Limb (tissue), 2 donors: Measurements from ENCODE around the gene ARHGAP28.

Experiments used
- DNase-seq, 2 donors: peaks; one replicate each; pipeline ENCODE4 v3.0.0-alpha.2; 2016; ENCODE audit errors: extremely low spot score in 2 of 2

ARHGAP28 gene, protein sequence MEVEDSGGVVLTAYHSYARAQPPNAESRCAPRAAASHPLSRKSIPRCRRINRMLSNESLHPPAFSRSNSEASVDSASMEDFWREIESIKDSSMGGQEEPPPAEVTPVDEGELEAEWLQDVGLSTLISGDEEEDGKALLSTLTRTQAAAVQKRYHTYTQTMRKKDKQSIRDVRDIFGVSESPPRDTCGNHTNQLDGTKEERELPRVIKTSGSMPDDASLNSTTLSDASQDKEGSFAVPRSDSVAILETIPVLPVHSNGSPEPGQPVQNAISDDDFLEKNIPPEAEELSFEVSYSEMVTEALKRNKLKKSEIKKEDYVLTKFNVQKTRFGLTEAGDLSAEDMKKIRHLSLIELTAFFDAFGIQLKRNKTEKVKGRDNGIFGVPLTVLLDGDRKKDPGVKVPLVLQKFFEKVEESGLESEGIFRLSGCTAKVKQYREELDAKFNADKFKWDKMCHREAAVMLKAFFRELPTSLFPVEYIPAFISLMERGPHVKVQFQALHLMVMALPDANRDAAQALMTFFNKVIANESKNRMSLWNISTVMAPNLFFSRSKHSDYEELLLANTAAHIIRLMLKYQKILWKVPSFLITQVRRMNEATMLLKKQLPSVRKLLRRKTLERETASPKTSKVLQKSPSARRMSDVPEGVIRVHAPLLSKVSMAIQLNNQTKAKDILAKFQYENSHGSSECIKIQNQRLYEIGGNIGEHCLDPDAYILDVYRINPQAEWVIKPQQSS

DNA sequence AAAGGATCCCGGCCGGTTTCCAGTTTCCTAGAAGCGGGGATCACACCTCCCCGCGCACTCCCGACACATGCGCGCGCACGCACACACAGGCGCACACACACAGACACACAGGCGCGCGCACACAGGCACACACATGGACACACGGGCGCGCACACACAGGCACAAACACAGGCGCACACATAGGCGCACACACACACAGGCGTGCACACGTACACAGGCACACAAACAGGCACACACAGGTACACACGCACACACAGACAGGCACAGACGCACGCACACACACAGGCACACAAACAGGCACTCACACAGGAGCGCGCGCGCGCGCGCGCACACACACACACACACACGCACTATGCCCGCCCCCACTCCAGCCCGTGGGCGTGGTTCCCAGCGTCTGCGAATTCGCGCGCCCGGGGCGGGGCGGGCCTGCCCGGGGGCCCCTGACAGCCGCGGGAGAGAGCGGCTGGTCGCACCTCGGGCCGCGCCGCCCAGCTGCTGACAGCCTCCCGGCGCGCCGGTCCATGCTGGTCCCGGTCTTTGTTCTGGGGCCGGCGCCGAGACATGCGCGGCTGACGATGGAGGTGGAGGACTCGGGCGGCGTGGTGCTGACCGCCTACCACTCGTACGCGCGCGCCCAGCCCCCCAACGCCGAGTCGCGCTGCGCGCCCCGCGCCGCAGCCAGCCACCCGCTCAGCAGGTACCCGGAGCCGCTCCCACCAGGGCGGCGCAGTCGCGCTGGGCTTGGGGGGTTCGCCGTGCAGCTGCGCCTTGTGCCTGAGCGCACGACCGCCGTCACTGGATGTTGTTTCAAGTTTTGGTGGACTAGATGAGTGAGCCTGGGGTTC lies at the start of gene ARHGAP28:
ARHGAP28 (plus strand) TSS at position 470 of the 845 bp plus-strand sequence; CDS start at position 576, 106 bp downstream.
- DNase-seq = peak; percentile 95 to 97

DNA sequence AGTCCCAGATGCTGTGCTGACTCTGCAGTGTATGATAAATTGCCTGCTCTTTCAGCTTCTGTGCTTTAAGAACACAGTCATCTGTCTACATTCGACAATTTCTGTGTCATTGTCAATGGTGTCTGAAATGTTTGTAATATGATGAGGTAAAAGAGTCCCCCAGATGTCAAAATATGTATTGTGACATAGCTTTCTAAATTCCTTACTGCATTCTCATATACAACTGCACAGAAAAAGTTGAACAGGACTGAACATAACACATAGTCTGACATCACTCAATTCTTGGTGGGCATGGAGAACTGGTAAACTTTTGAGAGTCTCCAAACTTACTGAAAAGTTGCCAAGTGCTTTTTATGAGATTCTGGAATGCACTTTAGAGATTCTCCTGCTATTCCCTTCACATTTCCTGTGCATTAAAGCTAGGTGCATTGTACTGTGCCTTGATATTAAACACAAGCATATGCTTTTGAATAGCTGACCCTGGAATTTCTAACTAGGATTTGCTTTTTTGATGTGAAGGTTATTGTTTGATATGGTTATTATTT lies 48.1 kb upstream of the ARHGAP28 start:
- no peak for DNase-seq

DNA sequence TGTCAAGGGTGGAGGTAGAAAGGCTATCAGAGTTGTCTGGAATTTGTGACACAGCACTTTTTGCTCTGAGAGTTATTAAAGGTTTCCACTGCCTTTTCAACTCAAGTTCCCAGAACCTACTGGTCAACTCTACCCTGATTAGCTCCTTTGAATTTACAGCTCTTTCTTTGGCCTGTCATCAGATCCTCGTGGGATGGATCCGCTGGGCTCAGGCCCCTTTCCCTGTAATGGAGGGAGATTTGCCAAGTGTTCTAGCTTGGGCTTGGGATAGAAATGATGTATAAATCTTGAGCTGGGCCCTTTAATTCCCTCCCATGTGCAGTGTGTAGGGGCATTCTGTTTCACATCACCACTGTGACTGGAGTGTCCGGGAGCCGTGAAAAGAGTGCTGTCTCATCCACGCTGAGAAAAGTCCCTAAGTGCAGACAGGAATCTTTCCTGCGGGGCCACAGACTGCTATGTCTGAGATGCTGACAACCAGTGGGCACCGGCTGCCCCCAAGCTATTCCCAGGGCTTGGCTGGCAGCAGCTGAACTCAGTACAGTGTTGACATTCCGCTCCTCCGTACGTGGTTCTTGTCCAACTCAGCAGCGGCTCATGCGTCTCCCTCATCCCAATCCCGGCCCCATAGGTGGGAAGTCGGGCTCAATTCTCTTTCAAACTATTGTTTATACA lies 46.9 kb upstream of the ARHGAP28 start:
- no peak for DNase-seq

DNA sequence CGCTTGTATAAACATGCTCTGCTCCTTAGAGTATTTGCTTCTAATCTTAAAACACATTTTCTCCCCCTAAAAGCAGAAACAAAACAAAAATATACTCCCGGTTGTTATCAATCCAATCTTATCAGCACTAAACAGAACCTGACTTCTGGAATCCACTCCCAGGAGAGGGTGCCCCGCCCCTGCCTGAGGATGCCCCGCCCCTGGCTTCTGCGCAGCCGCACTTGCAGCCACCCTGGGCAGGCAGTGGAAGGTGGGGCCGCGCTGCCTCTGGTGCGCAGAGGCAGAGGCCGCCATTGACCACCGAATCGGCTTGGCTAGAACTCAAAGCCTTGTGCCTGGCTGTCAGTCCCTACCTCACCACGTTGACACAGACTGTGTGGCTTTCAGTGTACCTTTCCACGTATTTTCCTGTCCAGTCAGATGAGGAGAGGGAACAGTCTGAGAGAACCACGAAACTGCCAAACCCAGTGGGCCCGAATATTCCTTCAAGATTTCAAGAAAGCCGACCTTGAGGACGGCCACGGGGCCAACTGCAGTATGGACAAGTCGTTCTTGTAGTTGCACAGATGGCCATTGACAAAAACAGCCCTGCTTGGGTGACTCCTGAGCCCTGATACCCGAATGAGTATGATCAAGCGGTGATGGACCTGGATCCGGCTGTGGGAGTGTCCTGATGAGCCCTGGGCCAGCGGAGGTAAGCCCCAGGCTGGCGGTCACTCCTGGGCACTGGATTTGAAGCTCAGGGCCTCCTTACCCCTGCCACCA lies 46.2 kb upstream of the ARHGAP28 start:
- no peak for DNase-seq

DNA sequence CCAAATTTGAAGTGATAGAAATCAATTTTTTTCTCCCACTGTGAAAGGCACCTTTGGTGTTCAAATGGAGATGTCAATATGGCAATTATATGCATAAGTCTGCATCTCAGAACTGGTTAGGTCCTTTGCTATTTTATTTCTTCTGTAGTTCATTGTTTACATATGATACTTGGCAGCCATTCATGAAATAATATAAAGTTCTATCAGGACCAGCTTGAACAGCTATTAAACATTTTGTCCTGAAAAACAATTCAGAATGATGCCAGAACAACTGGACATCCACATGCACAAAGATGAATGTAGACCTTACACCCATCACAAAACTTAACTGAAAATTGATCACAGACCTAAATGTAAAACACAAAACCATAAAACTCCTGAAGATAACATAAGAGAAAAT lies 41.8 kb upstream of the ARHGAP28 start:
- no peak for DNase-seq

DNA sequence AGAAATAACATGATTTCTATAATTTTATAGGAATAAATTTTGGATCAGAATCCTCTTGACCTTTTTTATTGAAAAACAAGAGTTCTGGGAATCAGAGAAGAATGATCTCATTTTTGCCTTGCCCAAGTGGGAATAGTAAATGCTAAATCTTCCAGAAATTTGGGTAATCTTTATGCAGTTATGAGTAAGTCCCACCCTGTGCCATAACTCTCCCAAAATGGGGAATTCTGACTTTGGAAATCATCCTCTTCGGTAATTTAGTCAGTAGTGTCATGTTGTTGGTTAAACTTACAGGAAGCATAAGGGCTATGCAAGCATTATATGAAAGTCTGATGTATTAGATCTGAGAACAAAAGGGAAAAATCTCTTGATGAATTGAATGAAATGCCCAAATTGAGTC lies 20.6 kb upstream of the ARHGAP28 start:
- DNase-seq = no peak

DNA sequence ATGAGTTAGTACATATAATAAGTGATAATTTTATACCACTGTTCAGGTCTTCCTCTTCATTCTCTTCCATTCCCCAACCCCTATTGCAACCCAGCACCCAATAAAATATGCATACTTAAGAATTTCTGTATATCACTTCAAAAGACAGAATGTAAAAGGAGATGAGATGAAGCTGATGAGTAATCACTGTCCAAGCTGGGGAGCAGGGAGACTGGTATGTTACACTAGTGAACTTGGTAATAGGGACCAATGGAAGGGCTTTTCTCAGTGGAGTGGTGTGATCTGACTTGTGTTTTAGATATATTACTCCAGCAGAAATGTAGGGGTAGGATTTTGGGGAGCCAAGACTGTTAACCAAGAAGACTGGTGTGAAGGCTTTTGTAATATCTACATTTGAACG lies 18.0 kb upstream of the ARHGAP28 start:
- DNase-seq = no peak

DNA sequence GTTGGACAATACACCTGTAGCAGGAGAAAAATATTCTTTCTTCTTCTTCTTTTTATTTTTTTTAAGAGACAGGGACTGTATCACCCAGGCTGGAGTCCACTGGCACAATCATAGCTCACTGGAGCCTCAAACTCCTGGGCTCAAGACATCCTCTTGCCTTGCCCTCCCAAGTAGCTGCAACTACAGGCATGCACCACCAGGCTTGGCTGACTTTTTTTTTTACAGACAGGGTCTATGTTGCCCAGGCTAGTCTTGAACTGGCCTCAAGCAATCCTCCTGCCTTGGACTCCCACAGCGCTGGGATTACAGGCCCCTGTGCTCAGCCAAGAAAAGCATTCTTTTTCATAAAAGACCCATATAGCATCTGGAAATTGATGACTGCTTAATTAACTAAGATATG lies 17.1 kb upstream of the ARHGAP28 start:
- DNase-seq = no peak

DNA sequence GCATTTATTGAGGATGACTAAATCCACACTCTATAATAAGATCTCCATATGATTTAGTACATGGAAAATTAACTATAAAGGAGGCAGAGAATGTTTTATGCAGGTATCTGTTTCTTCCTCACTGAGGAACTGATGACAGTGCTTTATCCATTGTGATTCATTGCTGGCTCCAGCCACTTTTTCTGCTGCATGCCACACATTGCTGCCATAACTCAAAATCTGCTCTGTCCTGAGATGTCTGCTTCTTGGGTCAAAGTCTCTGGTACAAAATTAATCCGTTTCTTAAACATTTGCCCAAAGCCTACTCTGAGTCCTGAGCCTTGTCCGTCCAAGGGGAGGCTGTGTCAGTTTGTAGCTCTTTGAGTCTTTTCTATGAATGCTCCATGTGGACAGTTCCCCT lies 15.5 kb upstream of the ARHGAP28 start:
- DNase-seq = no peak

DNA sequence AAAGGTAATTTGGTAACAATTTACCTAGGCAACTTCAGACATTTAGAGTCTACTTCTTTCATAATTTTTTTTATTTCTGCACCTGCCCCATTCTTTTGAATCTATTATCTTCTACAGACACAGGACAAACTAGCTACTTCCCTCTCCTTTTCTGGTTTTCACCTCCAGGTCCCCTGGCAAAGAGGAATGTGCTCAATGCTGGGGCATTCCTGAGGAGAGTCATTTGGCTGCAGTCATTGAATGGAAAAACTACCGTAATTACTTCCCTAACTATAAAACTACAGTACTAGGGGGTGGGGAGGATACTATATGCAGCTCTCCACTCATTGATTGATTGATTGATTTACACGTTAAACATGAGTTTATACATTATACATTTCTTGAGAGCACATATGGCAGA lies 11.2 kb upstream of the ARHGAP28 start:
- DNase-seq = no peak

DNA sequence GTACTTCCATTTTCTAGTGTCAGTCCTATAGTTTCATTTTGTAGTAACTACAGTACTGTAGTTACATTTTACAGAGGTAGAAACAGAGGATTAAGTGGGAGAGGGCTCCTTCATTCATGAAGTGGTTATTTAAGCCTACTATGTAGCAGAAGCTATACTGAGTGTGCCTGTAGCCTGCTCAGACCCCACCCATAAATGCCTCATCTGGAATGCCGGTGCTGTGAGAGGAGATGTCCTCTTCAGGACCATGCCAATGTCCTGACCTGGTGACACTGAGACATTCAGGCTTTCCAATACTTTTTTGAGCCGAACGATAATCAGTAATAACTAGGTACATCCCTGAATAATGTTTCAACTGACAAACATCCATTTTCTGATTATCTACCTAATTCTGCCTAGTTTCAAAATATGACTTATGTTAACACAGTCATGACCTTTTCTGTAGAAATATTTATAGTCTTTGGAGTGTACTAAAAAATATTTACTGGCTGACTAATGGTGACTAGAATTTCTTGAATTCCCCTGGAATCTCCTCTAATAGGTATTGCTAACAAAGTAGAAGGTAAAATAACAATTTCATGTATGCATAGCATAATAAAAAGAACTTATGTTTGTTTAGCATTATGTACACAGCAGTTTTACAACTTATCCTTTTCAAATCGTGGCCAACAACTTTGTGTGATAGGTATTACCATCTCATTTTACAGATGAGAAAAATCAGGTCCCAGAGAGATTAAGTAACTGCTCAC lies 10.2 kb upstream of the ARHGAP28 start:
- DNase-seq = no peak

DNA sequence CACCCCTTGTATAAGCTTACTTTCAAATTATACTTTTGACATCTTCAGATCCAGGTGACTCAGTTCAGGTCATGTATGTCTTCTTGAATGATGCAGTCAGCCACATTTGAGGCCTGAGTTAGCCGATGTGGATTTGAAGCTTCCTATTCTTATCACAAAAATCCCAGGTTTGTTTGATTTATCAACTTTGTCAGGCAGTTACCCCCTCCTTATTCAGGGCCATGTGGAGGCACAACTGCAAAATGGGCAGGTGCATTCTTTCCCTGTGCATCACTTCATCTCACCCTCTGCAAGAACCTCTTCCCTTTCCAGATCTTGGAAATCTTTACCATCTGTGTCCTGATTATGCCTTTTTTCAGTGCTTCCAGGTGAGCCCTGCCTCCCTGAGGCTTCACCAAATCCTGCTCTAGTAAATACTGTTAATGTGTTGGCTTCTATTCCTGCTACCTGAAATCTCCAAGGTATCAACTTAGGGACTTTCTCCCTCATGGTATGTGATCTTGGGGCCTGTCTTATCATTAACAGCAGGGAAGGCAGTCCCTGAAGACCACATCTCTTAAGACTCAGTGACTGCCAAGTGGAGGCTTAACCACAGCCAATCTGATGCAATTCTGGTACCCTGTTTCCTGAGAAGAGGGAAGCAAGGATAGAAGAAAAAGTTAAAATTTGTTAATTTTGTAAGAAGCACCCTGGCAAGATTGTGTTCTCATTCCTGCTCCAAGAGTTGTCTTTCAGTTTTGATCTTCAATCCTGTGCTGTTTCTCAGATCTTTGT lies 9.4 kb upstream of the ARHGAP28 start:
- DNase-seq = no peak

DNA sequence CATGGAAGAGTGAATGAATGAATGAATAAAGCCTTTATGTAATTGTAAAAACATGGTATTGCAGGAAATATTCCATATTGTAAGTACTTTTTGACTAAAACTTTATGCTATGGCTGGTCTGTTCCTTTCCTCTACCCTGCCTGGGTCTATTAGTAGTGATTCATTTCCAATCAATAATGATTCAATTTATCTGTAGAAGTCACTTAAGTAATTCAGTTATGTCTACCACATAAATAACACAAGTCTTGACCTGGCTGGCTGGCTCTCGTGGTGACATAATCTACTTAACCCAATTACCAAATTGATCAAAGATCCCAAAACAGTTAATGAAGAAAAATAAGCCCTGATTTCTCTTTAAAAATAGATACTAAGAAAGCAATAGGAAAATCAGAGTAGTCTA lies 7.8 kb upstream of the ARHGAP28 start:
- DNase-seq = no peak

DNA sequence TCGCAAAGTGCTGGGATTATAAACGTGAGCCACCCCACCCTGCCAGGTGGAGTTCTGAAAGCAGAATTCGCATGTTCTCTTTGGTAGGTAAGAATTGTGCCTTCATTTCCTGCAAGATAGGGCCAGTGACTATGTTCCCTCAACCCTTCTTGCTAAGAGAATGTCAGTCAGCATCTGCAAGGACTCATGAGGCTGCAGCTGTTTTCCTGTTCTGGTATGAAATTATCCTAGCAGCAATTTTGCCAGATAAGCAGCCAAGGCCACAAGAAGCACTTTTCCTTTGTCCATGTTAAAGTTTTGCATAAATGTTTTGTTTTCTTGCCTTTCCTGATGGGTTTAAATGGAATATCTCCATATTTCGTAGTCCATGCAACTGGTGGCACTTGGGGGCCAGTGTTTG lies 6.8 kb upstream of the ARHGAP28 start:
- peak in 1 of 2 donors; percentile 38 for DNase-seq

DNA sequence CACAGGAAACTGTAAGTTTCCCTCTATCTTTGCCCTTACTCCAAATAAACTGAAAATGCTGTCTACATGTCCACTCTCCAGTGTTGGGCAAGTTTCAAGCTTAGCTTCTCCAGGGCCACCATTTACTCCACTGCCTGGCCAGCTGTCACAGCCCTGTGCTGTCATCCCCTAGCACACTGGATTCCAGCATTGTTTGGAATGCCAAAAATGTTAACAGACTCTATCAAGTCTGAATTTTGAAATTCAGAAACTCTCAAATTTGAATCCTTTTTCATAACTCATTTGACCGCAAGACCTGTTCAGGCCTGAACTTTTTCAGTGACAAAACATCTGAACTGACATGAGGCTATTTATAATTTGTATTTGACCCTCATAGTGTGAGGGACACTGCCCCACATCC lies 5.2 kb upstream of the ARHGAP28 start:
- no peak for DNase-seq

DNA sequence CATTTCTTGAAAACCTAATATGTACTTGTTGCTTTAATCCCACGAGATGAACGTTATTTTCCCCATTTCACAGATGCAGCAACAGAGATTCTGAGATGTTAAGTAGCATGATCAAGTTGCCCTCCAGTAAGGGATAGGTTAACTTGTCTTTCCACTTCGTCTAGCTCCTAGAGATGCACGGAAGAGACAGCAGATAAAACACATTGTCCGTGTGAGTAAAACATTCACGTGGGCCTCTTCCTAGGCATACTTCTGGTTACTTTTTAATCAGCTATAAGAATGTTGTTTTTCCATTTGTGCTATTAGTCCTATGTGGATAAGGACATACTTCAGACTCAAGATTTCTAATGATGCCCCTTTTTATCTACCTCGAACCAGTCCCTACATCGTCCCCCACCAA lies 1.2 kb upstream of the ARHGAP28 start:
- DNase-seq = no peak

DNA sequence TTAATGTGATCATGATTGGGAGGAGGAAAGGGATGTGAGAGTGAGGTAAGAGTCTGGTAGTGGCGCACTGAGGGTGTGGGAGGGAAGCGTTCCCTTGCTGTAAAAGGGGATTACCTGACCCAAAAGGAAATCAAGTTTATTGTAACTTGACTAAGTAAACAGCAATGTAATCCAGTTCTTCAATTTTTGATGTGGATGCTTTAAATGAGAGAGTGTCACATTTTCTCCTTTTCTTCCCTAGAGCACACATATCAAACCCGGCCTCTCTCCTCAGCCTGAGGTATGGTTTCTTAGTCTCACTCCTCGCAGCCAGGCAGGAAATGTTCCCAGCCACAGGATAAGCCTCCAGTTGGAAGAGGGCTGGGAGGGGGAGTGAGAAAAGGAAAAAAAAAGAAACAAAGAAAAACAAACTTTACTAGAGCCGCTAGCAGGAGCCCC lies 688 bp upstream of the ARHGAP28 start:
- no peak for DNase-seq

DNA sequence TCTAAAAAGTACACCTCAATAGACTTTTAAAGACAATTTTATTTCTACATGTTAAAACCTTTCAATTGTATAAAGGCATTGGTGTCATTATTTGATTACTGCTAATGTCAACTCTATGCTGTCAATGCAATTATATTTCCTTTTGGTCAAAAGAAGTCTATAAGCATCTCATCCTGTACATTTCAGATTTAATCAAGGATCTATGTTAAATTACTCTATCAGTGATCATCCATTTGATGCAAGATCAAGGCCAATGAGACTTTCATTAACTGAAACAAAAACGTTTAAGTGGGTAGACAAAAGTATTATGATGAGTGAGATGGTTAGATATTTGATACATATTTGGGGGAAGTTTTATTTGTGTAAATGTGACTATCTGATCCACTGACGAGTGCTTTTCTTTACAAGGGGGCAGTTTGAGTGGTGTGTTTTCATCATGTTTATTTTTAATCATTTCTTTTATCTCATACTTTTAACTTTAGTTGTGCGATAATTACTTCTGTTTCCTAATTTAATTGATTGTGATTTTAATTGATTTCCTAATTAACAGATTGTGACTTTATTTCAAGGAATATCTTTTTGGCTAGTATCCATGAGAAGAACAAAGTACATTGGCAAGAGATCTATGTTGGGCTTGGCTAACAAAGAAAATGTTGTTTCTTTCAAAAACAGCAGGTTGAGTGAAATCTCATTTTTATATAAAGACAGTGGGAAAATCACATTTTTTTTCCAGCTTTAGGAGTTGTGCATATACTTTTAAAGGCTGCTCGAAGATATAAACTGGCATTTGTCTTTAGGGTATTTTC lies 1.1 kb downstream of the ARHGAP28 start:
- DNase-seq = no peak
